Uterus (tissue), 2 donors: ENCODE results near the gene GRIA1.

Experiments used
- CTCF ChIP-seq, 4 experiments: fragments of 200-600 bp in 2 of 4; fragments of 450-650 bp in 2 of 4; sonication (generic) in 2 of 4; IDR thresholded peaks; one replicate each; pipeline ENCODE4 v1.5.1; 2016 to 2019; ENCODE audit warnings: antibody characterized with exemption in 4 of 4, mild to moderate bottlenecking in 2 of 4, moderate library complexity in 1 of 4
- POLR2A ChIP-seq, 2 donors: fragments of 450-650 bp; IDR thresholded peaks; one replicate each; pipeline ENCODE4 v1.6.1; 2016; ENCODE audit warnings: antibody characterized with exemption in 2 of 2, mild to moderate bottlenecking in 1 of 2, moderate library complexity in 1 of 2

GRCh38 chr5:153860195-153860886 is 369.9 kb downstream of the GRIA1 start:
- TF ChIP-seq CTCF (IDR thresholded peaks at IDR 0.05) (no peak), POLR2A (IDR thresholded peaks at IDR 0.05) (no peak)
